NCI-H1092 (cell line): ENCODE measurements around the gene ATP6V1C2.

Experiments used
- DNase-seq: peaks from one replicate; lab custom pipeline; 2025; lab: John Stamatoyannopoulos, UW

Gene ATP6V1C2, protein sequence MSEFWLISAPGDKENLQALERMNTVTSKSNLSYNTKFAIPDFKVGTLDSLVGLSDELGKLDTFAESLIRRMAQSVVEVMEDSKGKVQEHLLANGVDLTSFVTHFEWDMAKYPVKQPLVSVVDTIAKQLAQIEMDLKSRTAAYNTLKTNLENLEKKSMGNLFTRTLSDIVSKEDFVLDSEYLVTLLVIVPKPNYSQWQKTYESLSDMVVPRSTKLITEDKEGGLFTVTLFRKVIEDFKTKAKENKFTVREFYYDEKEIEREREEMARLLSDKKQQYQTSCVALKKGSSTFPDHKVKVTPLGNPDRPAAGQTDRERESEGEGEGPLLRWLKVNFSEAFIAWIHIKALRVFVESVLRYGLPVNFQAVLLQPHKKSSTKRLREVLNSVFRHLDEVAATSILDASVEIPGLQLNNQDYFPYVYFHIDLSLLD

DNA sequence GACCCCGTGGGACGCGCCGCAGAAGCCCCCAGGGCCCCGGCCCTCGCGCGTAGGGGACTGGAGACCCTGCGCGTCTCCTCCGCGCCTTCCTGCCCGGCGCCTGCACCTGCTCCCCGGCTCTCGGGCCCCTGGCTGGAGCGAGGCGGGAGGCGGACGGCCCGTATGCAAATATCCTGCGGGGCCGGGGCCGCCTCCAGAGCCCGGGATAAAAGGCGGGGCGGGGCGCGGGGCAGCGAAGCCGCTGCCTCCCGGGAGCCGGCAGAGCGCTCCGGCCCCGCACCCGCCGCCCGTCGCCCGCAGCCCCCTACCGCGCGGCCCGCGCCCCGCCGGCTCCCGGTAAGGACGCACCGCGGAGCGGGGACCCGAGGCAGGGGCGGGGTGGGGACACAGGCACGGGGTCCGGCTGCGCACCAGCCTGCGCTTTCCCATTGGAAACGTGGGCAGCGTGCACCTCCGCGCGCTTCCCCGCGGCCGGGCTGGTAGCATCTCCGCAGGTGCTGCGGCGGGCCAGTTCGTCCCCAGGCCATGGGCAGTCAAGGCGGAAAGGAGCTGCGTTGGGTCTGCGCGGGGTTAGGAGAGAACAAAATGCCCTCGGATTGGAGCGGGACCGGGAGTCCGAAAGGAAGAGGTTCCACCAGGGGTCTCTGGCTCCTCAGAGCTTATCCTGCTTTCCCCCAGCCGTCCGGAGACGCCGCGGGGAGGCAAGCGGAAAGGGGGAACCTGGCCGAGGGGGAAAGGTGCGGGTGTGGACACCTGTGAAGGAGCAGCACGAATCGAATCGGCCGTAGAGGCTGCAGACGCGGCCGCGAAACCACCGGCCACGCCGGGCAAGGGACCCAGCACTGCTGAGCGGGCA lies at the start of gene ATP6V1C2:
ATP6V1C2 (plus strand) TSS at position 235 of the 856 bp plus-strand sequence. CDS start 1,220 bp downstream, outside the sequence.
- no peak for DNase-seq

DNA sequence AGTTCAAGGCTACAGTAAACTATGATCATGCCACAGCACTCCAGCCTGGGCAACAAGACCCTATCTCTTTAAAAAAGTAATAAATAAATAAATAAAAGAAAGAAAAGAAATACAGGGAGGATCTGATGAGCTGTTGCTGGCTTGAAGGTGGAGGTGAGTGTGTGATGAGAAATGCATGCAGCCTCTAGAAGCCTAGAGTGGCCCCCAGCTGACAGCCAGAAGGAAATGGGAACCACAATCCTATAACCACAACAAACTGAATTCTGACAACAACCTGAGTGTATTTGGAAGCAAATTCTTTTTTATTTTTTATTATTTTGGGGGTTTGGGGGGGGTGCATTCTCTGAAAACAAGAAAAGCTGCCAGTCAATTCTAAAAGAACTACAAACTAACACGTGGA lies 46.3 kb upstream of the ATP6V1C2 start:
- no peak for DNase-seq

DNA sequence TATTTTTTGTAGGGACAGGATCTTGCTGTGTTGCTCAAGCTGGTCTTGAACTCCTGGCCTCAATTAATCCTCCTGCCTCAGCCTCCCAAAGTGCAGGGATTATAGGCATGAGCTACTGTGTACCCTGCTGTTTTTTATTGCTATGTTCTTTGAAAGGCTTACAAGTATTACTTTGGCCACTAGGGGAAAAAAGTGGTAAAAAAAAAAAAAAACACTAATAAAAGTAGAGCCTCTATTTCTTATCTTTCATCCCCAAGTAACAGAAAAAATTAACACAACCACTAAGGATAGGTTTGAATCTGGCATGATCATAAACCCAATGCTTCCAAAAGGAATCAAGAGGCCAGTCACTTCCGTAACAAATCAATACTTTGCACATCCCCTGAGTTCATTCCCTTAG lies 43.2 kb upstream of the ATP6V1C2 start:
- no peak for DNase-seq

DNA sequence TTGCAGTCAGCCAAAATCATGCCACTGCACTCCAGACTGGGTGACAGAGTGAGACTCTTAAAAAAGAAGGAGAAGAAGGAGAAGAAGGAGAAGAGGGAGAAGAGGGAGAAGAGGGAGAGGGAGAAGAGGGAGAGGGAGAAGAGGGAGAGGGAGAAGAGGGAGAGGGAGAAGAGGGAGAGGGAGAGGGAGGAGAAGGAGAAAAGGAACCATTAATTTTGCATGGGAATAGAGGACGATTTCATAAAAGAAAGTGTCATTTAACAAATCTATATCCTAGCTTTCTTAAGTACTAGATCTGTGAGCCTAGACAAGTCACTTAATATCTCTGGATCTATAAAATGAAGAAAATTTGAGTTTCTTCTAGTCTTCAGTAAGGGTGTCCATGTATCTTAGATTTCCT lies 41.2 kb upstream of the ATP6V1C2 start:
- DNase-seq = no peak

DNA sequence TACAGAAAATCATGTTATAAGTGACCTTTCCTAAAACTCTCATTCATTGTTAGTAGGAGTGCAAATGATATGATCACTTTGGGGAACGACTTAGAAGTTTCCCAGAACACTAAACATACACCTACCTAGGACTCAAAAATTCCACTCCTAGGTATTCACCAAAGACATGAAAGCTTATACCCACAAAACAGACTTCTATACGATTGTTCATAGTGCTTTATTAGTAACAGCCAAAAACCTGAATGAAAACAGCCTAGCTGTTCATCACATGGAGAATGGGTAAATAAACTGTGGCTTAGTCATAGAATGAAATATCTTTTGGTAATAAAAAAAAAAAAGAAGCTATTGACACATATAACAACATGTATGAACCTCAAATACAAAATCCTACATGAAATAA lies 40.5 kb upstream of the ATP6V1C2 start:
- no peak for DNase-seq

DNA sequence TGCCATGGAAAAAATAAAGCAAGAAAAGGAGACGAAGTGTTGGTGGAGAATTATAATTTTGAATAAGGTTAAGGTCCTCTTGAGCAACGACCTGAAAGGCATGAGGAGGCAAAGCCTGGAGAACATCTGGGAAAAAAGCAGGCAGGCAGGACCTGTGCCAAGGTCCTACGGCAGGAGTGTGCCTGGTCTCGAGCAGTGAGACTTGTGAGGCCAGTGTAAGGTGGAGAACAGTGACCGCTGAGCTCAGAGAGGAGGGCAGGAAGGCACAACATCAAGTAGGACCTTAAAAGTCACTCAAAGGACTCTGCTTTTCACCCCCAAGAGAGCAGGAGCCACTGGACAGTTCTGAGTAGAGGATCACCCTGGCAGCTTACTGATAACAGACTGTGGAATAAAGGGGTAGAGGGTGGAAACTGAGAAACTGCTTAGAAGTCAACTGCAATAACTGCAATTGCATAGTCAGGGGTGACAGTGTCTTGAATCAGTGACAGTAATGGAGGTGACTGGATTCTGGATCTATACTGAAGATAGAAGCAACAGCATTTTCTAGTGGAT lies 35.2 kb upstream of the ATP6V1C2 start:
- DNase-seq = no peak

DNA sequence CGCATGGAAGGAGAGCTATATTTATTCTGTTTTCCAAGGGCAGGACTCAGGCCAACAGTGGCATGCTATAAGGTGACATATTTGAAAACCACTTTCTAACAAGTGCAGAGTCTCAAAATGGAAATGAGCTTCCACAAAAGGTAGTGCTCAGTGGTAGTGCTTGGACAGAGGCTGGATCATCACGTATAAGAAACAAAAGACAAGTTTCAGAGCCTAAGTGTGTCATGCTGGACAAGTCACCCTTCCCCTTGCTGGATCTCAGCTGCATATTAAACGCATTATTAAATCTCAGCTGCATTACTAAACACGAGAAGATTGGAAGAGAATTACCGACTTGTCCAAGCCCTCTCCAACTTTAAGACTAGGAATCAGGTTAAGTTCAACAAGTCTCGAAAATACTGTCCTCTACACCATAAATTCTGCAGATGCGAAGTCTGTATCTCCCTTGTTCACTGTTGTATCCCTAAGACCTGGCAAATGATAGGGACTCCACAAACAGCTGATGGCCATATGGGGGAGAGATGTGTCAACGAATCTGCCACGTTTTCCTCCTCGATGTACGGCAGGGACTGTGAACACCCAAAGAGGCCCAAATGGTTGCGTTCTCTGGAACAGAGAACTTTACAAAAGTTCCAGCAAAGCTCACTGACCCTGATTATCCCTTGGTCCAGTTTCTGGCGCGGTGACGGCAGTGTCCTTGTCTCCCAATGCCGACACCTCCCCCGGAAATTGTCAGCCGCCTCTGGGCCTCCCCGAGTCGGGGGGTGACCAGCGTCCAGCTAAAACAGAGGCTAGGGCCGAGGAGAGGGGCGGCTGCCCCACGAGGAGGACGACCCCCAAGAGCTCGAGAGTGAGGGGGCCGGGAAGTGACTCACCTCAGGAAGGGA lies 32.3 kb upstream of the ATP6V1C2 start:
- DNase-seq = no peak

DNA sequence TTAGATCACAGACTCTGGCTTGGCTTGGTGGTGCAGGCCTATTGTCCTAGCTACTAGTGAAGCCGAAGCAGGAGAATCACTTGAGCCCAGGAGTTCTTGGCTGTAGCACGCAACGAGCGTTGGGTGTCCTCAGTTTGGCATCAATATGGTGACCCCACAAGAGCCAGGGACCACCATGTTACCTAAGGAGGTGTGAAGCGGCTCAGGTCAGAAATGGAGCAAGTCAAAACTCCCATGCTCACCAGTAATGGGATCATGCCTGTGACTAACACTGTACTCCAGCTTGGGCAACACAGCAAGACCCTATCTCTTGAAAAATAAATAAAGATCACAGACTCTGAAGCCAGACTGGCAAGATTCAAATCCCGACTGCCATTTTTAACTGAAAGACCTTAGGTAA lies 29.9 kb upstream of the ATP6V1C2 start:
- no peak for DNase-seq

DNA sequence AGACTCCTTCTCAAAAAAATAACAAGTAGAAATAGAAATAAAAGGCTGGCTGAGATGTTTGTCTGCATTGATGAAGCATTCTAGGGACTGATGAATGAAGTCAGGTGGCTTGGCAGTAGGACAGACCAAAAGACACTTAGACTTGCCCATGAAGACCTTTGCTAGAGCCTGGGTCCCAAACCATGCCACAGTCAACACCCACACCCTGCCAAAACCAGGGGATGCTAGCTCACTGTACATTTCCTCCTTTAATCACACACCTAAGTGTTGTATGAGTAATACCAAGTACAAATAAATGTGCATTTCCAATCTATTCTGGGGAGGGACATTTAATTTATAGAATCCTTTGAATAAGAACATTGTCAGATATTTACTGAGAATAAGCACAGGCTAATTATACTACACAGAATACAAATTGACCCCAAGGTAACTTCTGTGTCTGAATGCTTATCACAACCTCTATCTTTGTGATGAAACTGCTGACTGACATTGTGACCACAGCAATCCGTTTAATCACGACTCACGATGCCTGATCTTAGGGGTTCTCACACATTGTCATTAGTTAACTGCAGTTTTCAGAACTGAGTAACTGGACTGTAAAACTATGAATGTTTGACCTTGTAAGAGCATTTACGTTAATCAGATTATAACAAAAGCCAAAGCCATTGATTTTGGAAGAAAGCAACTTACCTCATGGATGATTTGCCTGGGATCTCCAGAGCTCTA lies 21.2 kb upstream of the ATP6V1C2 start:
- DNase-seq = no peak

DNA sequence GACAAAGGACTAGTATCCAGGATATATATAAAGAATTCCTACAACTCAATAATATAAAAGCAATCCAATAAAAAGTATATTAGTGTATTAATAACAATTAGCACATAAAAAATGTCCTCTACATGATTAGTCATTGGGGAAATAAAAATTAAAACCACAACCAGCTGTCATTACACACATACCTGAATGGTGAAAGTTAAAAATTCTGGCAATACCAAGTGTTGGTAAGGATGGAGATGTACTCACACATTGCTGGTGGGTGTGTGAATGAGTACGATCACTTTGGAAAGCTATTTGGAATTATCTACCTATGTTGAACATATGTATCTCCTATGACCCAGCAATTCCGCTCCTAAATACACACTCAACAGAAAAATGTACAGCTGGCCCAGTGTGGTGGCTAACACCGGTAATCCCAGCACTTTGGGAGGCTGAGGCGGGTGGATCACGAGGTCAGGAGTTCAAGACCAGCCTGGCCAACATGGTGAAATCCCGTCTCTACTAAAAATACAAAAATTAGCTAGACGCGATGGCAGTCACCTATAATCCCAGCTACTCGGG lies 17.3 kb upstream of the ATP6V1C2 start:
- DNase-seq = no peak

DNA sequence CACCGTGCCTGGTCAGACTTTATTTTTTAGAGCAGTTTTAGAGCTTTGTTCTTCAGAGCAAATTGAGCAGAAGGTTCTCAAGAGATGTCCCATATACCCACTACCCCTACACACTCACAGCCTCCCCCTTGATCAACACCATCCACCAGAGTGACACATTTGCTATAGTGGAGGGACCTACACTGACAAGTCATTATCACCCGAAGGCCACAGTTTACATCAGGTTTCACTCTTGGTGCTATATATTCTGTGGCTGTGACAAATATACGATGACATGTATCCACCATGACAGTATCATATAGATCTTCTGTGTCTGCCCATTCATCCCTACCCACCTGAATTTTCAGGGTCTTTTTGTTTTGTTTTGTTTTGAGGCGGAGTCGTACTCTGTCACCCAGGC lies 15.4 kb upstream of the ATP6V1C2 start:
- no peak for DNase-seq

DNA sequence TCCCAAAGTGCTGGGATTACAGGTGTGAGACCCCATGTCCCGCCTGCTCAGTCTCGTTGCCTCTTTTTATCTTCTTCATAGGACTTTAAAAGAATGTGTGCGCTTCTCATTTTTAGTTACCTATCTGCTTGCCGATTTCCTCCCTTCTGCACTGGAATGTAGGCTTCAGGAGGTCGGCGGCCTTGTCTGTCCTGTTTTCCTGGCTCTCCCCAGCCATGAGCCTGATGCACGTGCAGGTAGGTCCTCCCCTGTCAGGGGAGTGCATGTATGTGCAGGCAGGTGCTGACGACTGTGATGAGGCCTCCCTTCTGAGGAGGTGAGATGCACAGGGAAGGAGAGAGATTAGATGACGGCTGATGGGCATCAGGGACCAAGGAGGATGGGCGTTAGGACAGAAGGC lies 13.6 kb upstream of the ATP6V1C2 start:
- DNase-seq = no peak

DNA sequence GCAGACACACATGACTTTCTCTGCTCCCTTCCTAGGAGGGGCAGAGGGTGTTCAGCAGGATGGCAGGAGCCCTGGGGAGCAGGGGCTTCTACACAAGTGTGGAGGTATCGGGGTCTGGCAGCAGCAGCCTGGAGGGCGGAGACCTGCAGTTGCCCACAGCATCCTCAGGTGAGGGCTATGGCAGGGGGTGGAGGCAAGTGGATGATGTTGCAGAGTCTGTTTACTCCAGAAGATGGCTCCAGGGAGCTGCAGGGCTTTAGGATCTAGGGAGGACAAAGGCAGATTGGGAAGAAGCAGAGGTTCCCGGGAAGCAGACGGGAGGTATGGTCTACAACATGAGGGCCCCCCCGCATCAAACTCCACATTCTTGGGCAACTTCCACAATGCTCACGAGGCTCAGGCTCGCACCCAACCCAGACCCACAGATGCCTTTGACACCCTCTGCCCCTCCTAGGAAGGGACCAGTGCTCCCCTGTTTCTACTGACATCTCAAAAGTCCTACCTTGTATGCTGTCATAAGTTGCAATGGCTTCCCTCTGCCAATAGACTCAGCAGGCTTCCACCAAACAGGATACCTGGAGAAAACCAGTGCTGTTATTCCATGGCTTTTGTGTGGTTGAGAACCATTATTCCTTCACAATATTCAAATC lies 12.0 kb upstream of the ATP6V1C2 start:
- no peak for DNase-seq

DNA sequence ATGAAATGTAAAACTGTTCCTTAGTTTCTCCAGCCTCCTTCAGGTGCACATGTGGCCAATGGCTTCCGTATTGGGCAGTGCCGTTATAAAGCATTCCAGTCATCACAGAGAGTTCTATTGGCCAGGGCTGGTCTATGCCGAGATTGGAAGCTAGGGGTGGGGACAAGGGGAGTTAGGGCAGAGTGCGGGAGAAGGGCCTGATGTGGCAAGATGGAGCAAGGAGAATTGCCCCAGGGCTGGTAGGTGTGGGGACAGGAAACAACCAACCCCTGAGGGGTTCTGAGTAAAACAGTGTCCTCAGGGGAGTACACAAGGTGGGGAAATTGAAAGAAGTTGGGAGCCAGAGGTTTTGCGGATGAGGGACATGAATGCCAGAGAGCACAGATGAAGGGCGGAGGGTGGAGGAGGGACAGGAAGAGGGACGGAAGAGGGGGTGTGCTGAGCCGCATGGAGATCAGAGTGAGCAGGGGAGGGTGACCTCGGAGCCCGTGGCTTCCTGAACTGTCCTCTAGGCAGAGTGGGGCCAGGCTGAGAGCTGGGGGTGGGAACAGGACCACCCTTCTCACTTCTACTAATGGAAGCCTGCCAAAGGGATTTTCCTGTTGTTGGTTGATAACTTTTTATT lies 9.1 kb upstream of the ATP6V1C2 start:
- no peak for DNase-seq

DNA sequence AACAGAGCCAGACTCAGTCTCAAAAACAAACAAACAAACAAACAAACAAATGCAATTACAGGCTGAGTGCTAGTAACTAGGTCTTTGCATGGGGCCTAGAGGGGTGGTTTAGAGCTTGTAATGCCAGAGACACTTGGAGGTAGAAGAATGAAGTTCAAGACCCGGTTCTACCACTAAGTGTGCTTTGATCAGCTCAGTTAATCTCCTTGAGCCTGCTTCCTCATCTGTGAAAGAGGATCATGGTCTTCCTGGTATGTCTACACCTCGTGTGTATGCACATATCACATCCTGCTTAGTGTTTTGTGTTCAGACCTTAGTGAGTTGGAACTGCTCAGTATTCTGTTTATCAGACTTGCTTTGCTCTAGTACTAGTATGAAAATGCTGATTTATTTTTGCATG lies 4.8 kb upstream of the ATP6V1C2 start:
- DNase-seq = no peak

DNA sequence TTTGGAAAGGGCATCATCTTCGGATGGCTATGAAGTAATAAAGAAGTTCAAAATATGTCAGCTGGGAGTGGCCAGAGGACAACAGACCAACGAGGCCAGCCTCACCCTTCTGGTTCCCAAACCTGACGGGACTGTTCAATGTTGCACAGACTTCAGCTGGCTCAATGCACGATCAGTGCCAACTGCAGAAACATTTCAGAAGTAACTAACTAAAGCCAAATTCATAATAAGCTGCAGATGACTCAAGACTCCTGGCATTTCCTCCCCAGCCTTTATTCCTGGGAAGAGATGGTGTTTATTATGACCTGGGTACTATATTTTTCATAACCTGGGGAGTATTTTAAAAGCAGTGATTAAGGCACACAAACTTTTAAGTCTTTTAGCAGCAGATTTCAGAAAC lies 3.8 kb upstream of the ATP6V1C2 start:
- DNase-seq = no peak

DNA sequence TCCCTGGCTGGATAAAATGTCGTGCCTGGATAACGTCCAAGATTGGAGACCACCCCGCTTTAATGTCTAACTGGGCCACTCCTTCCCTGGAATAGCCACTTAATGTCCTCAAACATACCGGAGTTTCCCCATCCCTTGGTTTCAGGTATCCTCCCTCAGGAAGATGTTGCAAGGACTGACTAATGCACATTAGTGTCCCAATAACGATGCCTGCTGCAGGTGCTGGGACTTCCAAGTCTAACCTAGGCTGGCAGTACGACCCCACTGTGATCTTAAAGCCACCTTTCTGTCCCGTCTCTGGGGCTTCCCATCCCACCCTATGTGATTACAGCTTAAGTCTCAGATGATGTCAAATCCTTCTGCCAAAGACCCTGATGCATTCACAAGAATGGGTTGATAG lies 1.1 kb upstream of the ATP6V1C2 start:
- no peak for DNase-seq

DNA sequence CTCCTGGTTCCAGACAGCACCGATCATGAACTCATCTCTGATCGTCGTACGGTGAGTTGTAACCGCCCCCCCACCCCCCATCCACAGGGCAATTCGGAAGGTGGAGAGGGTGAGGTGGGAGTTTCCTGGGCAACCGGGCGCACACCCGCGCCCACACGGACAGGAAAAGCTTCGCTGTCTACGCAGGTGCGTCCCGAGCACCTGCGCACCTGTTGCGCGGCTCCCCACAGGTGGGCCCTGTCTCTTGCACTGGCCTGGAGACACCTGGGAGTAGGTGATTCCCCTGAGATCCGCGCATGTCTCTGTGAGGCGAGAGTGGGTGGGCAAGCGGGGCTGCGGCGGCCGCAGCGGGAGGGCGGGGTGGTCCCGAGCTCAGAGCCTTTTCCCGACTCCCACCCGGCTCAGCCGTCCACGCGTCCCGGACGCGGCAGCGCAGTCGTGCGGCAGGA lies 459 bp upstream of the ATP6V1C2 start:
- DNase-seq = no peak

DNA sequence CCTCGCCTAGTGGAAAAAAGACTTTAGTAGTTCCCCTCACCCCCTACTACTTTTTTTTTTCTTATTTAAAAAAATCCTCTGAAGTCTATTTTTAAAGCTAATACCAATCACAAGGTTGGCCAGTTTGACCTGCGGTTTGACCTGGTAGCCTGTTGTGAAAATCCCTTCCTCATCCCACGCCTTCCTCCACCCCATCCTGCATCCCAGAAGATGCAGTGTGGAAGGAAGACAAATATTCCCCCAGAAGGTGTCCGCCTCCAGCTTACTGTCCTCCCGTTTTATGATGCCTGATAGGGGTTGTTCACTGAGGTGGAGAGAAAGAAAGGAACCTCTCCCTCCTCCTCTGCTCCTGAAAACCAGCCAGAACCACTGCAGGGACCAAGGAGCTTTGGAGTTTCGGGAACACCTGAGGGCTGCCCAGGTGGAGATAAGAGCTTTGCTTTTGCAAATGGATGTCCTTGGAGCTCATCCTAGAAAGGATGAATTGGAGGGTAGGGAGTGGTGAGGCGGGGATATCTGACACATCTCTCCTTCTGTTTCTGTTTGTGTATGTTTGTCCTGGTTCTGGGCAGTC lies 909 bp downstream of the ATP6V1C2 start:
- DNase-seq = no peak
